Measurements from ENCODE around the gene ATG9B. TPM values are rescaled to one million over a fixed set of nuclear protein-coding genes. Genes with fewer than 3 reads are reported as not detected.

ATG9B gene
- total and polyA plus RNA-seq, 9 of the 15 experiments (the other 6 are each of a cell fraction or from before 2014, with no cell fraction given): 0.29 to 8.0 (median 2.1) TPM

GRCh38 chr7:151062399-151063211 lies 38.3 kb upstream of the ATG9B start (continued):
- no peak for TF ChIP-seq TSHZ1 (CRISPR knock-in tag; IDR thresholded peaks at IDR 0.05)
- no peak for TF ChIP-seq ZNF584 (CRISPR knock-in tag; IDR thresholded peaks at IDR 0.05; ENCODE audit: low read depth)
- no peak for TF ChIP-seq FOXJ3 (CRISPR knock-in tag; IDR thresholded peaks at IDR 0.05)
- no peak for TF ChIP-seq HNRNPL (IDR thresholded peaks at IDR 0.05; ENCODE audit: low read depth, low read length)
- no peak for TF ChIP-seq KDM1A (IDR thresholded peaks at IDR 0.05)
- TF ChIP-seq RBM15 (IDR thresholded peaks at IDR 0.05; ENCODE audit: insufficient read depth, low read length): no peak
- TF ChIP-seq SAFB2 (IDR thresholded peaks at IDR 0.05; ENCODE audit: borderline replicate concordance, low read depth, low read length, severe bottlenecking): no peak
- no peak for TF ChIP-seq DPF2 (IDR thresholded peaks at IDR 0.05)
- TF ChIP-seq ZNF436 (CRISPR knock-in tag; IDR thresholded peaks at IDR 0.05): no peak
- no peak for TF ChIP-seq E2F8 (IDR thresholded peaks at IDR 0.05; ENCODE audit: low read depth, partially characterized antibody)
- TF ChIP-seq TEAD4 (IDR thresholded peaks at IDR 0.05; ENCODE audit: low read length): no peak; the same call in 1 of the 2 replicates
- TF ChIP-seq TEAD4 (CRISPR knock-in tag; IDR thresholded peaks at IDR 0.05; ENCODE audit: borderline replicate concordance): no peak
- TF ChIP-seq VEZF1 (CRISPR knock-in tag; IDR thresholded peaks at IDR 0.05): peak; percentile 90; the same call in 1 of the 2 replicates
- no peak for TF ChIP-seq TAF15 (IDR thresholded peaks at IDR 0.05; ENCODE audit: low read depth, low read length)
- TF ChIP-seq ZBTB9 (CRISPR knock-in tag; IDR thresholded peaks at IDR 0.05): no peak
- 0 out of 2 replicates have a peak, but pooled peaks have one; percentile 9 for TF ChIP-seq SMARCE1 (IDR thresholded peaks at IDR 0.05)
- TF ChIP-seq RBM14 (IDR thresholded peaks at IDR 0.05; ENCODE audit: borderline replicate concordance, insufficient read depth, low read depth, low read length): no peak
- no peak for TF ChIP-seq SRSF3 (IDR thresholded peaks at IDR 0.05; ENCODE audit: insufficient read depth, low read length)
- no peak for TF ChIP-seq STAT5B (CRISPR knock-in tag; IDR thresholded peaks at IDR 0.05)
